Measurements from ENCODE around the gene FAM171A1. TPM values are rescaled to one million over a fixed set of nuclear protein-coding genes. Genes with fewer than 3 reads are reported as not detected.
"Not testable (repeated sequence)": the region's sequence is repeated elsewhere in the genome, so short reads cannot be mapped to it uniquely, and the experiment has no call there.

The FAM171A1 gene
- total RNA-seq, 1 donor from 2014 or later = 28.2 TPM

GRCh38 chr10:15279236-15279635 lies 91.9 kb downstream of the FAM171A1 start:
- H3K4me2 ChIP-seq = no peak overlapping the region
- no peaks in the 10 kb centered on the region for H3K36me3 ChIP-seq
- H3K4me3 ChIP-seq = no peak overlapping the region
- DNase-seq (ENCODE audit: low spot score) = no peak
- H4K20me1 ChIP-seq (ENCODE audit: low read depth) = no peaks in the 10 kb centered on the region
- no peaks in the 10 kb centered on the region for H3K4me1 Mint-ChIP-seq
- H3K4me3 Mint-ChIP-seq = no peak overlapping the region
- H2AFZ ChIP-seq (replicated peaks) = no peak overlapping the region
- H3K9me3 ChIP-seq (ENCODE audit: low read depth) = no peaks in the 10 kb centered on the region
- no peak overlapping the region for H3K27ac ChIP-seq
- no peaks in the 10 kb centered on the region for H3K79me2 ChIP-seq (ENCODE audit: low read depth)
- H3K27me3 Mint-ChIP-seq (ENCODE audit: insufficient read depth, low read depth) = no peaks in the 10 kb centered on the region
- H3F3A ChIP-seq (ENCODE audit: low read depth) = no peaks in the 10 kb centered on the region
- H3K27ac Mint-ChIP-seq = no peak overlapping the region
- peaks cover 3% of the 10 kb centered on the region for H3K9me3 Mint-ChIP-seq
- H3K4me1 ChIP-seq = no peaks in the 10 kb centered on the region
- H3K36me3 Mint-ChIP-seq = peaks cover 43% of the 10 kb centered on the region
- H3K9ac ChIP-seq = no peak overlapping the region
- no peaks in the 10 kb centered on the region for H3K27me3 ChIP-seq
- TF ChIP-seq EZH2phosphoT487 (IDR thresholded peaks at IDR 0.05) (no peak), EZH2 (IDR thresholded peaks at IDR 0.05) (no peak)
- TF ChIP-seq, protein P1, sequence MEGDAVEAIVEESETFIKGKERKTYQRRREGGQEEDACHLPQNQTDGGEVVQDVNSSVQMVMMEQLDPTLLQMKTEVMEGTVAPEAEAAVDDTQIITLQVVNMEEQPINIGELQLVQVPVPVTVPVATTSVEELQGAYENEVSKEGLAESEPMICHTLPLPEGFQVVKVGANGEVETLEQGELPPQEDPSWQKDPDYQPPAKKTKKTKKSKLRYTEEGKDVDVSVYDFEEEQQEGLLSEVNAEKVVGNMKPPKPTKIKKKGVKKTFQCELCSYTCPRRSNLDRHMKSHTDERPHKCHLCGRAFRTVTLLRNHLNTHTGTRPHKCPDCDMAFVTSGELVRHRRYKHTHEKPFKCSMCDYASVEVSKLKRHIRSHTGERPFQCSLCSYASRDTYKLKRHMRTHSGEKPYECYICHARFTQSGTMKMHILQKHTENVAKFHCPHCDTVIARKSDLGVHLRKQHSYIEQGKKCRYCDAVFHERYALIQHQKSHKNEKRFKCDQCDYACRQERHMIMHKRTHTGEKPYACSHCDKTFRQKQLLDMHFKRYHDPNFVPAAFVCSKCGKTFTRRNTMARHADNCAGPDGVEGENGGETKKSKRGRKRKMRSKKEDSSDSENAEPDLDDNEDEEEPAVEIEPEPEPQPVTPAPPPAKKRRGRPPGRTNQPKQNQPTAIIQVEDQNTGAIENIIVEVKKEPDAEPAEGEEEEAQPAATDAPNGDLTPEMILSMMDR (IDR thresholded peaks at IDR 0.05) = no peak

- no peaks in the 10 kb centered on the region for H3K36me3 ChIP-seq
- H3K4me1 ChIP-seq = no peaks in the 10 kb centered on the region
- no peak overlapping the region for H3K9ac ChIP-seq
- no peak for DNase-seq (ENCODE audit: low spot score)
- H2AFZ ChIP-seq (replicated peaks) = no peak overlapping the region
- no peaks in the 10 kb centered on the region for H3K27me3 ChIP-seq
- H3K79me2 ChIP-seq (ENCODE audit: low read depth) = no peaks in the 10 kb centered on the region
- H3K4me3 ChIP-seq = no peak overlapping the region
- H3F3A ChIP-seq (ENCODE audit: low read depth) = no peaks in the 10 kb centered on the region
- Mint-ChIP-seq H3K27ac (no peak overlapping the region), H3K36me3 (peaks cover 43% of the 10 kb centered on the region), H3K27me3 (ENCODE audit: insufficient read depth, low read depth) (no peaks in the 10 kb centered on the region), H3K4me3 (no peak overlapping the region), H3K4me1 (no peaks in the 10 kb centered on the region), H3K9me3 (peaks cover 7% of the 10 kb centered on the region)
- H3K27ac ChIP-seq = no peak overlapping the region
- TF ChIP-seq EZH2 (IDR thresholded peaks at IDR 0.05) (no peak), EZH2phosphoT487 (IDR thresholded peaks at IDR 0.05) (no peak)
- TF ChIP-seq, protein P1 (IDR thresholded peaks at IDR 0.05) = no peak
- no peaks in the 10 kb centered on the region for H4K20me1 ChIP-seq (ENCODE audit: low read depth)
- H3K9me3 ChIP-seq (ENCODE audit: low read depth) = no peaks in the 10 kb centered on the region
- H3K4me2 ChIP-seq = no peak overlapping the region
Observed at GRCh38 chr10:15278786-15279185, 92.3 kb downstream of the FAM171A1 start.

GRCh38 chr10:15276039-15276438 lies 95.0 kb downstream of the FAM171A1 start:
- H3F3A ChIP-seq (ENCODE audit: low read depth); H3K4me1 ChIP-seq; H3K9me3 ChIP-seq (ENCODE audit: low read depth); H3K27me3 ChIP-seq; H3K36me3 ChIP-seq; H3K27ac ChIP-seq; H3K27me3 Mint-ChIP-seq (ENCODE audit: insufficient read depth, low read depth); H3K27ac Mint-ChIP-seq; DNase-seq (ENCODE audit: low spot score); H4K20me1 ChIP-seq (ENCODE audit: low read depth); H3K4me3 ChIP-seq; H3K4me3 Mint-ChIP-seq; H3K9ac ChIP-seq; H3K4me1 Mint-ChIP-seq; H3K79me2 ChIP-seq (ENCODE audit: low read depth); H3K4me2 ChIP-seq; H2AFZ ChIP-seq (replicated peaks): not testable (repeated sequence)
- Mint-ChIP-seq H3K9me3 (peaks cover 19% of the 10 kb centered on the region), H3K36me3 (peaks cover 46% of the 10 kb centered on the region)

GRCh38 chr10:15269838-15270237 lies 101.3 kb downstream of the FAM171A1 start:
- H3K4me1 Mint-ChIP-seq; H3F3A ChIP-seq (ENCODE audit: low read depth); H2AFZ ChIP-seq (replicated peaks); H3K27me3 ChIP-seq; H3K27ac ChIP-seq; H3K4me1 ChIP-seq; H3K27me3 Mint-ChIP-seq (ENCODE audit: insufficient read depth, low read depth); H3K9me3 ChIP-seq (ENCODE audit: low read depth); DNase-seq (ENCODE audit: low spot score); H4K20me1 ChIP-seq (ENCODE audit: low read depth); H3K79me2 ChIP-seq (ENCODE audit: low read depth); H3K27ac Mint-ChIP-seq; H3K4me2 ChIP-seq; H3K36me3 ChIP-seq; H3K9ac ChIP-seq; H3K4me3 Mint-ChIP-seq; H3K4me3 ChIP-seq: not testable (repeated sequence)
- Mint-ChIP-seq H3K9me3 (peaks cover 35% of the 10 kb centered on the region), H3K36me3 (peaks cover 54% of the 10 kb centered on the region)
